ENCODE measurements around the gene GRM6.

- TF ChIP-seq POLR2AphosphoS5 (IDR thresholded peaks at IDR 0.05; ENCODE audit: borderline replicate concordance, low read depth, low read length) (no peak), EZH2 (IDR thresholded peaks at IDR 0.05) (no peak)
Measured at GRCh38 chr5:178983728-178984127, 11.4 kb downstream of the GRM6 start.

Measured in SK-N-MC (cell line).